Ishikawa (cell line): ENCODE measurements around the gene OPCML.
A peak's percentile ranks its signal among the peaks of the same experiment; 100 is the strongest.

Experiments used
- CEBPB ChIP-seq: IDR thresholded peaks from 2 replicates; pipeline ENCODE4 v1.6.1; 2012
- CREB1 ChIP-seq: IDR thresholded peaks from 2 replicates; pipeline ENCODE4 v1.6.1; 2012; ENCODE audit warnings: low read depth
- EGR1 ChIP-seq: IDR thresholded peaks from 2 replicates; pipeline ENCODE4 v1.6.1; 2012
- EP300 ChIP-seq: IDR thresholded peaks from 2 replicates; pipeline ENCODE4 v1.6.1; 2012; ENCODE audit warnings: borderline replicate concordance
- FOXM1 ChIP-seq: IDR thresholded peaks from 2 replicates; pipeline ENCODE4 v1.6.1; 2012; ENCODE audit warnings: low read depth, borderline replicate concordance
- MAX ChIP-seq: IDR thresholded peaks from 2 replicates; pipeline ENCODE4 v1.6.1; 2012
- NFIC ChIP-seq: IDR thresholded peaks from 2 replicates; pipeline ENCODE4 v1.6.1; 2012
- RAD21 ChIP-seq: IDR thresholded peaks from 2 replicates; pipeline ENCODE4 v1.6.1; 2012; ENCODE audit warnings: low read depth
- REST ChIP-seq: IDR thresholded peaks from 2 replicates; pipeline ENCODE4 v1.6.1; 2012; ENCODE audit warnings: low read depth, mild to moderate bottlenecking
- TAF1 ChIP-seq: IDR thresholded peaks from 2 replicates; pipeline ENCODE4 v1.6.1; 2012; ENCODE audit warnings: low read depth, mild to moderate bottlenecking
- TCF12 ChIP-seq: IDR thresholded peaks from 2 replicates; pipeline ENCODE4 v1.6.1; 2012; ENCODE audit warnings: low read depth
- TEAD4 ChIP-seq: IDR thresholded peaks from 2 replicates; pipeline ENCODE4 v1.6.1; 2012
- USF1 ChIP-seq: IDR thresholded peaks from 2 replicates; pipeline ENCODE4 v1.6.1; 2012
- YY1 ChIP-seq: IDR thresholded peaks from 2 replicates; pipeline ENCODE4 v1.6.1; 2012; ENCODE audit warnings: low read depth
- ZBTB7A ChIP-seq: IDR thresholded peaks from 2 replicates; pipeline ENCODE4 v1.6.1; 2012; ENCODE audit warnings: low read depth

The OPCML gene

DNA sequence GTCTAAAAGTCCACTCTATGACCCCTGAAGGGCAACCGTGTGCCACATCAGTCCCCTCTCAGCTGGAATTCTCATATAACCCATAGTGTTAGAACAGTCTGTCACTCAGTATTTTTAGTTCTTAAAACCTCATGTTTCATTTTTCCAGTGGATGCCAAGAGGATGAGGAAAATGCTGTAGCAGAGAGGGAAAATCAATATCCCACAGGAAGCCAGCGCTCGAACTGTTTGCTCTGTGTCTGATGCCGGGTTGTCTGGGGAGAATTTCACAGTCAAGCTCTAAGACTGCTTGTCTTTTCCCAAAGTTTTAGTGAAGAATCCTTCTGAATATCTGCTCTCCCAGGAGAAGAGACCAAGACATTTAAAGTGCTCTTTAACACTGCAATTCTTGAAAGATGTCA lies 360.9 kb downstream of the OPCML start:
- TF ChIP-seq CREB1 (no peak), NFIC (no peak), EP300 (no peak), USF1 (no peak), FOXM1 (no peak), TCF12 (no peak), YY1 (no peak), TEAD4 (no peak), TAF1 (no peak), CEBPB (no peak), REST (no peak), ZBTB7A (no peak), EGR1 (no peak), RAD21 (no peak), MAX (no peak)

DNA sequence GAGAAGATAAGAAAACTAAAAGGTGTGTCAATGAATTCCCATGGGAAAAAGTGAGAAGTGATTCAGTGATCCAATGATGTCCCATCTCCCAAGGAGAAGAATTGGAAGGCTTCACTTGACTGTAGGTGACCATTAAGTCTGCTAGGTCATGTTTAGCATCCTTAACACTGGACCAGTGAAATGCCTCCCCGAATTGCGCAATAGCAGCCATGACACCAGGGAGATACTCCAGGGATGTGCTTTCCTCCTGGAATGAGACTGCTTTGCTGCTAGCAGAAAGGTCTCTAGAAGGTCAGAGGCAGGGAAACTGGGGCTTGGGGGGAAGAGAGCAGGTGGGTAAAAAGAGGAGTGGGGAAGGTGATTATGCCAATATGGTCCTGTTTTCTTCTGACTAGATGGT lies 364.3 kb downstream of the OPCML start:
- peak; percentile 72 for TF ChIP-seq CEBPB
- TF ChIP-seq EP300 = no peak

- TF ChIP-seq RAD21 (no peak), EP300 (no peak)
Measured at GRCh38 chr11:133166662-133167061, 365.6 kb downstream of the OPCML start.

GRCh38 chr11:133164986-133165385 lies 367.3 kb downstream of the OPCML start:
- no peak for TF ChIP-seq REST
- TF ChIP-seq NFIC = no peak
- no peak for TF ChIP-seq CEBPB
- TF ChIP-seq FOXM1 = no peak
- no peak for TF ChIP-seq TEAD4
- TF ChIP-seq USF1 = no peak
- TF ChIP-seq EP300 = no peak

DNA sequence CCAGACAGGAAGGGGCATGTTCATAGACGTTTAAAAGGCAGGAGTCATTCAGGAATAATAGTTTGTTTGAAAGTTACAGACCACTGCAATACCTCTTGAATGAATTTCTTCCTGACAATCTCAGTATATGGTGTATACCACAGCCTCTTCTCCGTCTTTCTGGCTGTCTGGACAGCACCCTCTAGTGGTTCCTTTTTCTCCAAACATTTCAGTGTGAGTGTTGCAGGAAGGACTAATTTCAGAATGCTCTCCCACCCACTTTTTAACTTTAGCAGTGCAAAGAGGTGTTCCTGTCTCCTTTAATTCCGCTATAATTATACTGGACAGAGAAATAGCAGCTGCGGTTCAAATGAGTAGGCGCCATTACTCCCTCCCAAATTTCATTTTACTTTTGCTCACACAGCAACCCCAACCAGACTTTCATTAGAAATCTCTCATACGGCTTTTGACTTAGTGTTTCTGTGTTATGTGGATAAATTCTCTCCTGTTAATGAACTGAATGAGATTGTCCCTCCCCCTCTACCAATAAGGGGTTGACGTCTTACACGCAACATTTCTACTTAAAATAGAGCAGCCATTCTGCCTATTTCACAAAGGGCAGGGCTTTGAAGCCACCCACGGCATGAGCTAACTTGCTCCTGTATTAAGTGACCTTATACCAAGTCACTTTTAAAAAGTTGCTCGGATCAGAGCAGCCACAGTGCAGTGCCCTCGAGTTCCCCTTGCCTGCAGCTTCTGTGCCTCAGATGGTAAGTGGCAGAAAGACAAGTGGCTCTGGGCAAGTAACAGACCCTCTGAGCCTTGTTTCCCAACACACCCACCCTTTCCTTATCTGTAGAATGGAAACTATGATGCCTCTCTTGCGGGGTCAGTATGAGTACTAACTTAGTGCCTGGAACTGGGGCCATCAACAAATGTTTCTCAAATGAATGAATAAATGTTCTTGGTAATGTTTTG lies 368.6 kb downstream of the OPCML start:
- no peak for TF ChIP-seq TCF12
- TF ChIP-seq ZBTB7A = no peak
- peak; percentile 44 for TF ChIP-seq RAD21

DNA sequence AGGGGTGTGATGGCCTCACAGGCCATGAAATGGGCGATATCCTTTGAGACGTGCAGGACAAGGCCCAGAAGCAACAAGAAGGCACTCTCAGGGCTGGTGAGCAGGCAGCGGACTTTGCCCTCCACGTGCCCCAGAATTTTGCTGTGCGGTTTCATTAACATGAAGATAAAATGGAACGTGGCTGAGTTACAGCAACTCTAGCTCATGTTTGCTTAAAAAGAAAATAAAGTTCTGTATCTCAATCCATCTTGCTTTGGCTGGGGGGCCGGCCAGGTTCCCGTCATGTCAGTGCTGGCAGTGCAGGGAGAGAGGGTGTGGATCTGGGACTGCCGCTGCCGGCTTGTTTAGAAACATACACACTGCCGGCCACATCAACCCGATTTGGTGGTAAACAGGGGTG lies 370.1 kb downstream of the OPCML start:
- TF ChIP-seq REST = no peak
- no peak for TF ChIP-seq ZBTB7A
- TF ChIP-seq TEAD4 = no peak
- no peak for TF ChIP-seq USF1
- TF ChIP-seq TAF1 = no peak
